ENCODE measurements around the gene ETV5. TPM values are rescaled to one million over a fixed set of nuclear protein-coding genes. Genes with fewer than 3 reads are reported as not detected.

ETV5 gene
- polyA plus RNA-seq, 2 of the 4 experiments (the other 2 are of a cell fraction), result 20.5 to 54.7 TPM

- CTCF ChIA-PET, result no interaction called here
Observed at GRCh38 chr3:186044427-186044826, 64.5 kb downstream of the ETV5 start.

GRCh38 chr3:186042521-186043202 is 66.2 kb downstream of the ETV5 start:
- Histone ChIP-seq H3K27ac (no peak overlapping the region), H3K4me2 (no peak overlapping the region), H3K4me1 (no peaks in the 10 kb centered on the region), H3K9me3 (no peaks in the 10 kb centered on the region), H3K4me3 (no peak overlapping the region)
- DNase-seq (ENCODE audit: low read depth in 1 of 2, low spot score in 1 of 2) (no peak), ATAC-seq (no peak), FAIRE-seq (no peak)
- 69% methylated on average over 7 of the region's 7 CpGs for WGBS (ENCODE audit: missing lambda C conversion rate)
- ChIA-PET CTCF (interaction anchor here (0.6 kb wide), 1 partner anchor 16 kb away, joined by 3 read pairs; no protein-coding TSS in a partner anchor), POLR2A (no interaction called here)
- TF ChIP-seq BCL3 (IDR thresholded peaks at IDR 0.05) (no peak), GATA3 (IDR thresholded peaks at IDR 0.05; ENCODE audit: borderline replicate concordance) (no peak), EHF (CRISPR knock-in tag; IDR thresholded peaks at IDR 0.05) (no peak), POLR2A (IDR thresholded peaks at IDR 0.05; ENCODE audit: low read length) (no peak), CEBPB (IDR thresholded peaks at IDR 0.05) (no peak)

More at GRCh38 chr3:186044427-186044826, 64.5 kb downstream of the ETV5 start:
- no peaks in the 10 kb centered on the region for H3K9me3 ChIP-seq
- no peak overlapping the region for H3K4me3 ChIP-seq
- no peak overlapping the region for H3K4me2 ChIP-seq
- H3K27ac ChIP-seq, result no peak overlapping the region
- no peak for FAIRE-seq
- 99% methylated on average over 3 of the region's 3 CpGs for WGBS (ENCODE audit: missing lambda C conversion rate)
- no peak for TF ChIP-seq BCL3 (IDR thresholded peaks at IDR 0.05)
- TF ChIP-seq SMC3 (IDR thresholded peaks at IDR 0.05), result no peak
- no peak for TF ChIP-seq CHD2 (IDR thresholded peaks at IDR 0.05; ENCODE audit: low read length, partially characterized antibody)
- no peak for TF ChIP-seq HOXB13 (CRISPR knock-in tag; IDR thresholded peaks at IDR 0.05; ENCODE audit: low read depth)
- TF ChIP-seq GATA3 (IDR thresholded peaks at IDR 0.05; ENCODE audit: borderline replicate concordance), result no peak
- no peak for TF ChIP-seq CBX2 (IDR thresholded peaks at IDR 0.05; ENCODE audit: borderline replicate concordance, low read depth)
- TF ChIP-seq HDAC2 (IDR thresholded peaks at IDR 0.05), result no peak
- TF ChIP-seq BHLHE40 (IDR thresholded peaks at IDR 0.05; ENCODE audit: low read depth, low read length), result no peak
- TF ChIP-seq KDM5A (IDR thresholded peaks at IDR 0.05), result no peak
- no peak for TF ChIP-seq ESRRA (IDR thresholded peaks at IDR 0.05; ENCODE audit: borderline replicate concordance, low read length)
- TF ChIP-seq CTCF (IDR thresholded peaks at IDR 0.05), result no peak
- TF ChIP-seq NR3C1 (IDR thresholded peaks at IDR 0.05), result no peak
- TF ChIP-seq RAD21 (conservative IDR thresholded peaks at IDR 0.05 in 1 of 2, IDR thresholded peaks at IDR 0.05 in 1 of 2), result no peak
- TF ChIP-seq RFX5 (IDR thresholded peaks at IDR 0.05), result no peak
- TF ChIP-seq SREBF2 (IDR thresholded peaks at IDR 0.05), result no peak
- POLR2A ChIA-PET, result no interaction called here
- no peaks in the 10 kb centered on the region for H3K4me1 ChIP-seq
- no peak for ATAC-seq
- DNase-seq (ENCODE audit: low read depth in 1 of 2, low spot score in 1 of 2), result no peak

- Histone ChIP-seq H3K4me2 (no peak overlapping the region), H3K27ac (no peak overlapping the region), H3K9me3 (no peaks in the 10 kb centered on the region), H3K4me3 (no peak overlapping the region), H3K4me1 (no peaks in the 10 kb centered on the region)
- ATAC-seq (no peak), FAIRE-seq (no peak), DNase-seq (ENCODE audit: low read depth in 1 of 2, low spot score in 1 of 2) (no peak)
- WGBS (ENCODE audit: missing lambda C conversion rate), result 71% methylated on average over 3 of the region's 3 CpGs
- POLR2A ChIA-PET, result no interaction called here
- TF ChIP-seq REST (IDR thresholded peaks at IDR 0.05), result no peak
- no peak for TF ChIP-seq POLR2A (IDR thresholded peaks at IDR 0.05; ENCODE audit: low read length)
- no peak for TF ChIP-seq NR3C1 (IDR thresholded peaks at IDR 0.05)
- no peak for TF ChIP-seq NPAS2 (CRISPR knock-in tag; IDR thresholded peaks at IDR 0.05; ENCODE audit: borderline replicate concordance)
- TF ChIP-seq USF2 (IDR thresholded peaks at IDR 0.05), result no peak
- no peak for TF ChIP-seq KDM1A (IDR thresholded peaks at IDR 0.05; ENCODE audit: low read depth)
- TF ChIP-seq PBX3 (IDR thresholded peaks at IDR 0.05), result no peak
- no peak for TF ChIP-seq HDAC2 (IDR thresholded peaks at IDR 0.05)
- TF ChIP-seq KDM5A (IDR thresholded peaks at IDR 0.05), result no peak
- CTCF ChIA-PET, result no interaction called here
Observed at GRCh38 chr3:186042036-186042435, 66.9 kb downstream of the ETV5 start.

Measured in A549 (cell line).